Measurements from ENCODE around the gene DGKI.

GRCh38 chr7:137390076-137390475, 456.7 kb downstream of the DGKI start:
- TF ChIP-seq CTCF (IDR thresholded peaks at IDR 0.05 in 8 of 11, conservative IDR thresholded peaks at IDR 0.05 in 3 of 11) (no peak), POLR2A (IDR thresholded peaks at IDR 0.05) (no peak)

Measured in spleen (tissue), 7 donors.